Right lobe of liver (tissue), 4 donors: ENCODE measurements around the gene MS4A15.

ENCODE experiments used
- POLR2A ChIP-seq: fragments of 450-650 bp; IDR thresholded peaks from one replicate; pipeline ENCODE4 v1.6.1; 2017; ENCODE audit warnings: antibody characterized with exemption, mild to moderate bottlenecking
- TF ChIP-seq, protein P1 (sequence below), 4 donors: fragments of 200-600 bp in 3 of 4; fragments of 450-650 bp in 1 of 4; IDR thresholded peaks; one replicate each; pipeline versions ENCODE4 v1.5.1 to v1.8.0; 2016 to 2022; ENCODE audit warnings: antibody characterized with exemption in 4 of 4, mild to moderate bottlenecking in 2 of 4
- donor health status: DM: no; HTN: no; CAD: no.
- donor health status: DM: no; HTN: no; CAD: no.
- donor health status: DM: no; HTN: yes; CAD: no.

DNA sequence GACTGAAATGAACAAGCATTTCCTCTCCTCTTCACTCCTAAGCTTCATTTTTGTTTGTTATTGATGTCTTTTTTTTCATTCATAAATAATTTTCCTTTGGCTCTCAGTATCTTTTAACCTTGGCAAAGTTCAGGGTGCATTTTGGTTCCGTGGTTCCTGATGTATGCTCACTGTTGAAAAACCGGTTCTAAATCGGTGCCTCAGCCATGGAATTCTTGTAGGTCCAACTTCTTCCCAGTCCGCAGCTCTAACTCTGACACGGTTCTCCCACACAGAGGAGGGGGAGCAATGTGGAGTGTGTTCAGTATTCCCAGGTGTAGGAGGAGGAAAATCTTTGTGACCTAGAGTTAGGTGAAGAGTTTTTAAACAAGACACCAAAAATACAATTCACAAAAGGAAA lies 12.6 kb upstream of the MS4A15 start:
- TF ChIP-seq, protein P1, sequence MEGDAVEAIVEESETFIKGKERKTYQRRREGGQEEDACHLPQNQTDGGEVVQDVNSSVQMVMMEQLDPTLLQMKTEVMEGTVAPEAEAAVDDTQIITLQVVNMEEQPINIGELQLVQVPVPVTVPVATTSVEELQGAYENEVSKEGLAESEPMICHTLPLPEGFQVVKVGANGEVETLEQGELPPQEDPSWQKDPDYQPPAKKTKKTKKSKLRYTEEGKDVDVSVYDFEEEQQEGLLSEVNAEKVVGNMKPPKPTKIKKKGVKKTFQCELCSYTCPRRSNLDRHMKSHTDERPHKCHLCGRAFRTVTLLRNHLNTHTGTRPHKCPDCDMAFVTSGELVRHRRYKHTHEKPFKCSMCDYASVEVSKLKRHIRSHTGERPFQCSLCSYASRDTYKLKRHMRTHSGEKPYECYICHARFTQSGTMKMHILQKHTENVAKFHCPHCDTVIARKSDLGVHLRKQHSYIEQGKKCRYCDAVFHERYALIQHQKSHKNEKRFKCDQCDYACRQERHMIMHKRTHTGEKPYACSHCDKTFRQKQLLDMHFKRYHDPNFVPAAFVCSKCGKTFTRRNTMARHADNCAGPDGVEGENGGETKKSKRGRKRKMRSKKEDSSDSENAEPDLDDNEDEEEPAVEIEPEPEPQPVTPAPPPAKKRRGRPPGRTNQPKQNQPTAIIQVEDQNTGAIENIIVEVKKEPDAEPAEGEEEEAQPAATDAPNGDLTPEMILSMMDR (IDR thresholded peaks at IDR 0.05): no peak
- no peak for TF ChIP-seq POLR2A
